ENCODE results near the gene ZNF318. TPM values are rescaled to one million over a fixed set of nuclear protein-coding genes. Genes with fewer than 3 reads are reported as not detected.
A peak's percentile ranks its signal among the peaks of the same experiment; 100 is the strongest.

ZNF318 gene
- polyA plus RNA-seq: 11.7 and 16.1 TPM in 2 replicates
- polyA minus RNA-seq: 24.6 and 33.2 TPM in 2 replicates

GRCh38 chr6:43369174-43370002 lies at the start of gene ZNF318:
Gene ZNF318, minus strand, starts transcription at chr6:43369647. Its CDS starts 282 bp downstream, at chr6:43369365.
- Histone ChIP-seq H3K79me2 (replicated peaks; ENCODE audit: insufficient read depth, low read length) (peaks cover 18% of the 10 kb centered on the region), H4K20me1 (ENCODE audit: insufficient read depth) (no peaks in the 10 kb centered on the region), H3K36me3 (ENCODE audit: insufficient read depth, low read length) (peaks cover 4% of the 10 kb centered on the region), H3K4me2 (ENCODE audit: low read length) (peak within 1 kb of the TSS; percentile 95), H3K9me3 (ENCODE audit: low read length) (no peaks in the 10 kb centered on the region), H3K27ac (ENCODE audit: low read length) (peak within 1 kb of the TSS; percentile 89), H3K4me3 (ENCODE audit: low read length) (peak within 1 kb of the TSS; percentile 83), H3K9ac (ENCODE audit: low read length) (peak within 1 kb of the TSS; percentile 87), H3K9me2 (ENCODE audit: insufficient read depth, low read length) (no peaks in the 10 kb centered on the region), H3F3A (ENCODE audit: insufficient read depth, low read length, poor library complexity, severe bottlenecking) (no peaks in the 10 kb centered on the region), H3K27me3 (ENCODE audit: insufficient read depth, low read depth, low read length) (no peaks in the 10 kb centered on the region), H2AFZ (ENCODE audit: low read depth, low read length) (peak within 1 kb of the TSS; percentile 99)
- TF ChIP-seq EP300 (conservative IDR thresholded peaks at IDR 0.05; ENCODE audit: poor library complexity, severe bottlenecking): peak; percentile 57
- peak; percentile 22 for TF ChIP-seq CTCF (IDR thresholded peaks at IDR 0.05; ENCODE audit: poor library complexity, severe bottlenecking)
- peak; percentile 72 for TF ChIP-seq TAF1 (IDR thresholded peaks at IDR 0.05; ENCODE audit: low read depth)
- peak; percentile 79 for TF ChIP-seq POLR2AphosphoS5 (IDR thresholded peaks at IDR 0.05)
- no peak for TF ChIP-seq EZH2 (IDR thresholded peaks at IDR 0.05; ENCODE audit: borderline replicate concordance, insufficient read depth, low read length, poor library complexity, severe bottlenecking)
- no peak for TF ChIP-seq SMC3 (conservative IDR thresholded peaks at IDR 0.05; ENCODE audit: poor library complexity)
- peak; percentile 71 for TF ChIP-seq MXI1 (conservative IDR thresholded peaks at IDR 0.05; ENCODE audit: poor library complexity, severe bottlenecking)
- TF ChIP-seq RAD21 (conservative IDR thresholded peaks at IDR 0.05): no peak
- TF ChIP-seq REST (IDR thresholded peaks at IDR 0.05; ENCODE audit: borderline replicate concordance): peak; percentile 29

- H3K27me3 ChIP-seq (ENCODE audit: insufficient read depth, low read depth, low read length): no peaks in the 10 kb centered on the region
- H3K4me2 ChIP-seq (ENCODE audit: low read length): no peak overlapping the region
- no peaks in the 10 kb centered on the region for H4K20me1 ChIP-seq (ENCODE audit: insufficient read depth)
- H3K9me3 ChIP-seq (ENCODE audit: low read length): no peaks in the 10 kb centered on the region
- TF ChIP-seq POLR2AphosphoS5 (IDR thresholded peaks at IDR 0.05) (no peak), TAF1 (IDR thresholded peaks at IDR 0.05; ENCODE audit: low read depth) (no peak), EP300 (conservative IDR thresholded peaks at IDR 0.05; ENCODE audit: poor library complexity, severe bottlenecking) (no peak), RAD21 (conservative IDR thresholded peaks at IDR 0.05) (no peak), REST (IDR thresholded peaks at IDR 0.05; ENCODE audit: borderline replicate concordance) (no peak), EZH2 (IDR thresholded peaks at IDR 0.05; ENCODE audit: borderline replicate concordance, insufficient read depth, low read length, poor library complexity, severe bottlenecking) (no peak), CTCF (IDR thresholded peaks at IDR 0.05; ENCODE audit: poor library complexity, severe bottlenecking) (no peak), SMC3 (conservative IDR thresholded peaks at IDR 0.05; ENCODE audit: poor library complexity) (no peak), MXI1 (conservative IDR thresholded peaks at IDR 0.05; ENCODE audit: poor library complexity, severe bottlenecking) (no peak)
- no peak overlapping the region for H3K27ac ChIP-seq (ENCODE audit: low read length)
- H3K36me3 ChIP-seq (ENCODE audit: insufficient read depth, low read length): no peaks in the 10 kb centered on the region
- H3K9me2 ChIP-seq (ENCODE audit: insufficient read depth, low read length): no peaks in the 10 kb centered on the region
- H2AFZ ChIP-seq (ENCODE audit: low read depth, low read length): no peak overlapping the region
- H3K79me2 ChIP-seq (replicated peaks; ENCODE audit: insufficient read depth, low read length): no peaks in the 10 kb centered on the region
- H3F3A ChIP-seq (ENCODE audit: insufficient read depth, low read length, poor library complexity, severe bottlenecking): no peaks in the 10 kb centered on the region
- no peak overlapping the region for H3K9ac ChIP-seq (ENCODE audit: low read length)
- H3K4me3 ChIP-seq (ENCODE audit: low read length): no peak overlapping the region
Measured at GRCh38 chr6:43416935-43417334, 47.5 kb upstream of the ZNF318 start.

Measured in neural cell (in vitro differentiated cells).